Measurements from ENCODE around the gene TAPBP.

Gene TAPBP

DNA sequence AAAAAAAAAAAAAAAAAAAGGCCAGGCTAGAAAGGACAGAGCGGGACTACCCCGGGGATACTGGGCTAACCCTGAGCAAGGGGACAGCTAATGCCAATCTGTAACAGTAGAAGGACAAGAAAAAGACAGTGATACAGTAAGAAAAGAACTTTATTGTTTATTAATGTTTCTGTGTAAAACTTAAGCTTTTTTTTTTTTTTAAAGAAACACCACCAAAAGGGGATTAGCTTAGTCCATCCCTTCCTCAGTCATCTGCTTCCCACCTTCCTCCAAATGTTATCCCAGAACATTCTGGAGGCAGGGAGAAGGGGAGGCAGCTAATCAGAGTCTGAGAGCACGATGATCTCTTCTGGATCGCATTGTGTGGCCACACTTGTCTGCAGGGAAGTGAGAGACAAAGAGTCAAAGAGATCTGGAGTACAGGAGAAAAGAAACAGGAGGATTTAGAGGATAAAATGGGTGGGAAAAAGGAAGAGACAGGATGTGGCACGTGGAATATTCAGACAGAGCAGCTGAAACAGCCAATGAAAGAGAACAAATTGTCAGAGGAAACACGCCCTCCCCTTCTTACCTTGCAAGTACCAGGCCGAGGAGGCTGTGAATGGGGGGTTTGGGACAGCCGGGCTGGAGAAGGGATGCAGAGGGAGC, 4.7 kb upstream of the TAPBP start:
- no peak for DNase-seq

DNA sequence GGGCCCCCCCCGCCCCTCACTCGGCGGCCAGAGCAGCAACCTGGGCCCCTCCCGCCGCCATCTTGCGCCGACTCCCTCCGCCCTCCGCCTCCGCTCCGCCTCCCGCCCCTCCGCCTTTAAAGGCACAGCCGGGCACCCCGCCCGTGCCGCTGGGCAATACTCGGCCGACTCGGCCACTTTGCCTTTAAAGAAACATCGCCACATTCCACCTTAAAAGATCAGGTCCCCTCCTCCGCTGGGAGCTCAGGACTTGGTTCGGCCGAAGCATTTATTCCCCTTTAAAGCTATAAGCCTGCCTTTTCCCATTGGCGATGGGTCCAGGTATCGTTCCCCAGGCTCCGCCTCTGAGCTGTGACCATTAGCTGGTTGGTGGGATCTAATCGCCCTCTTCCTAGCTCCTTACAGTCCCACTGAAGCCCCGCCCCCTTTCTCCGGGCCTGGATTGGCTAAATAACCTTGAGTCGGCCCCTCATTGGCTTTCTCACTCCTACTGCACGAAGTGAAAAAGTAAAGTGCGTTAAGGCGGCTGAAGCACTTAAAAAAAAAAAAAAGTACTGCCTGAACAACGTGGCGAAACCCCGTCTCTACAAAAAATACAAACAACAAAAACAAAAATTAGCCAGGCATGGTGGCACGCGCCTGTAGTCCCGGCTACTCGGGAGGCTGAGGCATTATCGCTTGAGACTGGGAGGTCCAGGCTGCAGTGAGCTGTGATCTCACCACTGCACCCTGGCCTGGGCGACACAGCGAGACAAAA, 4.0 kb upstream of the TAPBP start, which contains the start of gene ZBTB22:
Gene ZBTB22, minus strand, starts transcription at position 76 of the 757 bp plus-strand sequence. CDS start 828 bp downstream, outside the sequence.
- DNase-seq = peak; percentile 93

GRCh38 chr6:33317419-33317668, 3.5 kb upstream of the TAPBP start:
- no peak for DNase-seq

- no peak for DNase-seq
Measured at GRCh38 chr6:33316603-33317418, 2.9 kb upstream of the TAPBP start.

GRCh38 chr6:33315793-33316602, 2.1 kb upstream of the TAPBP start:
- no peak for DNase-seq

- no peak for DNase-seq
Measured at GRCh38 chr6:33314943-33315792, 1.3 kb upstream of the TAPBP start.

GRCh38 chr6:33314515-33314942, 651 bp upstream of the TAPBP start:
- DNase-seq = peak; percentile 68

DNA sequence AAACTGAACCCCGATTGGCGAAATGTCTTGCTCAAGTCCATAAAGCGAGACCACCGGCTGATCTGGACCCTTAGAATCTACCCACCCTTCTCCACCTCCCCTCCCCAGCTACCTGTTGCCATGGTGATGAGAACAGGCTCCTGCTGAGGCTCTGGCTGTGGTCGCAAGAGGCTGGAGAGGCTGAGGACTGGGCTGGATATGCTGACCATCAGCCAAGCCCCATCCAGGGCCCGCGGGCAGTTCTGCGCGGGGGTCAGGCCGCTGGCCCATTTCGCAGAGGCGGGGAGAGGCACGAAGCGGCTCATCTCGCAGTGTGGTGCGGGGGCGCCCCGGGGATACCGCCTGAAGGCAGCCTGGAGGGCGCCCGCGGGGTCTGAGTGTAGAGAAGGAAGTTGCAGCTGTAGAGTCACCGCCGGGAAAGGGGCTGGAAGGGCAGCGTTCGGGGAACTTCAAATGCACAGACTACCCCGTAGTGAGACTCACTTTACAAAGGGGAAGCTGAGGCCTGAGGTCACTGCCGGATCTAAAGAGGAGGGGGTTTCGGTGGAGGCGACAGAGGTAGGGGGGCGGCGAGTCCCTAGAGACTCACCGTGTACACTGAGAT, 671 bp downstream of the TAPBP start:
- DNase-seq = no peak

DNA sequence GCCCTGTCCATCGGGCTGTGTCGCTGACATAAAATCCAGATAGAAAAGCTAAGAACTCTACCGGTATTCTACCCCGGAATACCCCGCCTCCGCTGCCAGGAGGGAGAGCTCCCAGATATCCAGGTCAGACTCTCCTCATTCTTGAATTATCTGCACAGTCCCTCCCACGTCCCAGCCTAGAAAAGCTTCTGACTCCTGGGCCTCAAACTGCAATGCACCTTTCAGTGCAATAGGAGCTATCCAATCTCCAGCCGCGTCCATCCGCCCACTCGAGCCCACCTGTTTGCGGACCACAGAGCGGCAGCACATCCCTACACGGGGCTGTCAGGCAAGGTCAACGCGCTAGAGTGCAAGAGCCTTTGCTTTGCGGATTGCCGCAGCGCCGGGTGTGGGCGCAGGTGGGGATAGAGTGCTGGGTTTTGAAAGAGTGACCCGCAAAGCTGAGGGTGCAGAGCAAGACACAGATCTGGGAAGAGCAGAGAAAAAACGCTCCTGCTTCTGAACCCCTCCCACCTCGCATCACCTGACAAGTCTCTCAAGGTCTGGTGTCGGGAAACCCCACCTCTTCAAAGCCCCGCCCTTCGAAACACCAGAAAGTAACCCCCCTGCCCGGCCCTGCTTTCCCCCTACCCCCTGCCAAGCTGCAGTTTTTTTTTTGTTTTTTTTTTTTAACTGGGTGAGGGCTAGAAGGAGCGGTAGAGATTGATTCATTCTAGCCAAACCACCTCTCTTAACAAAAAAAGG, 1.3 kb downstream of the TAPBP start:
- peak; percentile 80 for DNase-seq

GRCh38 chr6:33306356-33306755, 7.5 kb downstream of the TAPBP start:
- no peak for DNase-seq

DNA sequence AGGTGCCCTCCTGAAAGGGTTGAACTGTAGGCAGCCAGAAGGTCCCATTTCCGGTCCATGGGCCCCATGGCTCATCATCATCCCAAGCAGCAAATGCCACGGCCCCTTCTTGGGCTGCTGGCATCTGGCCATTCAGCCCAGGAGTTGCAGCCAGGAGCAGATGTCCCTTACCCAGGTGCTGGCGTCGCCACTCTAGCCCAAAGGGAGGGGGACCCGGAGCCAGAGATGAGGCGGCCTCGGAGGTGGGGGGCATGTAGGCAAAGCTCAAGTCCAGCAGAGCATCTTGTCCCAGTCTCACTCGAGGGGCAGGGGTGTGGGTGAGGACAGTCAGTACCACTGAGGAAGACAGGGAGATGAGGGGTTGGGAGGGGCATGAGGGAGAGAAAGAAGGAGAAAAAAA, 8.8 kb downstream of the TAPBP start:
- no peak for DNase-seq

DNA sequence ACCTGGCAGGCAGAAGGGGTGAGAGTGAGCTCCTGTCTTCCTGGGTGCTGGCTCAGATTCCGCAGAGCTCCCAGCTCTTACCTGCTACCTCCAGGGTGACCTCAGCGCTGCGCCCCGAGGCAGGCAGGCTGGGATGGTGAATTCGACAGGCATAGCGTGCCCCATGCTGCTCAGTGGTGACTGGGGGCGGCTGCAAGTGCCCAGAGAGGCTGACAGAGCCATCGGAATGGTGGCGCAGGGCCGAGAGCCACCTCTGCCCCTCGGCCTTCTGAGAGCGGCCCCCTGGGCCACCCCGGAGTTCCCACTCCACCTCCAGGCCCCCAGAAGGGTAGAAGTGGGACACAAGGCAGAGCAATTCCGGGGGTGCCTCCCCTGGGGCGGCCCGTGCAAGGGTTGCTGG, 9.7 kb downstream of the TAPBP start:
- no peak for DNase-seq

DNA sequence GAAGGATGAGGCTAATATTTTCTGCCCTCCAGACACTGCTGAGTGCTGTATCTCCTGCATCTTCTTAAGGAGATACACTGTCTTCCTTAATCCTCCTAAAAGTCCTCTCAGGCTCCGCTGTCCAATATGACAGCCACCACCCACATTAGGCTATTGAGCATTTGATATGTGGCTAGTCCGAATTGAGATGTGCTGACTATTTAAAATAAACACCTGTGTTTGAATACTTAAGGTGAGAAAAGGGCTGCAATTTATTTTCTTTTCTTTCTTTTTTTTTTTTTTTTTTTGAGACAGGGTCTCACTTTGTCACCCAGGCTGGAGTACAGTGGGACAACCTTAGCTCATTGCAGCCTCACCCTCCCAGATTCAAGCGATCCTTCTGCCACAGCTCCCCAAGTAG, 12.0 kb downstream of the TAPBP start:
- no peak for DNase-seq

DNA sequence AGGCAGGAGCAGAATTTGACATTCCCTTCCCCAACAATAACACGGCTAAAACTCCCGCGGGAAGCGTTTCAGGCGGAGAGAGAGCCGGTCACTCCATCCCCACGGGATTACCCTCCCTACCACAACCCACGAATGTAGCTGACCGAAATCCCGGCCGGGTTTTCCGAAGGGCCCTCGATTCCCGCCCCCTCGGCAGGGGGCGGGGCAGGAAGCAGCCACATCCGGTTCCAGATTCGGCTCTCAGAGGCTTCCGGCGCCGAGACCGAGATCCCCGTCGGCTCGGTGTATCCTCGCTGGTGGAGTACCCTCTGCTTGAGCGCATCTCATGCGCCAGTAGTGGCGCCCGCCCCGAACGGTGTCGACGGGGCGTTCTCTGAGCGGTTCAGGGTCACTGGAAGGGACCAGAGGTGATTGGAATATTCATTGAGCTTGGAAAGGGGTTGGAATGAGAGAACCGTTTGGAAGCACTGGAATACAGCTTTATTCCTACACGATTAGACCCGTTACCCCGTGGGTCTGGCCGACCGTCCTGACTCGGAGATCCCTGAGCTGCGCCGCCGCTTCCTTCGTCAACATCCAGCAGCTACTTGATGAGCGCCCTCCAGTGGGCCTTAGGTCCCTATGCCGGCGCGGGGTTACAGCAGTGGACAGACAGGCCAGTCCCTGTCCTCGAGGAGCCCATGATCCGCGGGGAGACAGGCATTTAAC, 14.5 kb downstream of the TAPBP start:
- peak; percentile 93 for DNase-seq

GRCh38 chr6:33298773-33299236, 15.1 kb downstream of the TAPBP start, which contains the start of gene RGL2:
RGL2 (minus strand) TSS chr6:33298942; CDS start chr6:33298610, 332 bp downstream.
- DNase-seq = peak; percentile 55

DNA sequence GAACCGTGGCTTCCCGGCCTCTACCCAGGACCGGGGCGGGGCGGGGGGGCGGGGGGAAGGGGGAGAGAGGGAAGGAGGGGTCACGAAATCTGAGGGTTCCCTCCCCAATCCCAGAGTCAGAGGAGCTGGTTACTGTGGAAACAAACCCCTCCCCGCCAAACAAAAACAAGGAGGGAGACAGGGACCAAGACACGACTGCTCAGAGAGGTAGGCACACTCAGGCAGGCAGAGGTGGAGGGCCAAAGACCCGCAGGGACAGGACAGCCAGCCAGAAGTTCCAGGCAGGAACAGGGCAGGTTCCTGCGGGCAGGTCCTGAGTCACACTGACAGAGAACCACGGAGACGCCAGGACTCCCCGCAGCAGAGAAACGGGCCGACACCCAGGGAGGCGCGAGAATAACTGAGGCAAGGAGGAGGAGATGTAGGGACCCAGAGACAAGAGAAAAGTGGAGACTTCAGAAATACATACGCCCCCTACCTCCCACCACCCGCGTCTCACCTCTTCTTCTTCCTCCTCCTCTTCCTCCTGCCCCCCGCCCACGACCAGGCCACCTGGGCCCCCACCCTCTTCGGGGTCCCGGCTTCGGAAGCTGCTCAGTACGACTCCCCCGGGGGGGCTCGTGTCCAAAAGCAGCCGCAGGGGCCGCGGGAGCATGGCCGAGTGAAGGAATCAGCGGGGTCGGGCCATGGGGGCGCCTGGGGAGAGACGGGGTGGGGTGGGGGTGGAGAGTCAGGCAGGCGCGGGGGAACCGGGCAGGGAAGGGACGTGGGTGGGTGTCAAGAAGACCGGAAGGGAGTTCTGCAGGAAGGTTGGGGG, 15.7 kb downstream of the TAPBP start:
- peak; percentile 54 for DNase-seq

GRCh38 chr6:33297406-33297955, 16.4 kb downstream of the TAPBP start:
- no peak for DNase-seq

GRCh38 chr6:33296797-33297405, 17.0 kb downstream of the TAPBP start:
- no peak for DNase-seq
